ENCODE data around the gene POLA2. TPM values are rescaled to one million over a fixed set of nuclear protein-coding genes. Genes with fewer than 3 reads are reported as not detected.

POLA2 gene
- total RNA-seq, 2 experiments from 2014 or later = 79.8 to 89.5 TPM

- Mint-ChIP-seq H3K9me3 (ENCODE audit: low read depth) (no peaks in the 10 kb centered on the region), H3K4me1 (peaks cover 1% of the 10 kb centered on the region), H3K27me3 (no peaks in the 10 kb centered on the region), H3K36me3 (peaks cover 39% of the 10 kb centered on the region), H3K27ac (no peak overlapping the region), H3K4me3 (no peak overlapping the region)
- no peak for DNase-seq
- no peak for ATAC-seq
- CTCF ChIA-PET = interaction anchor here (3.1 kb wide), 1 partner anchor 20 kb away, joined by 17 read pairs; the partner anchor contains the start of gene CDC42EP2
These were observed 34.0 kb downstream of the POLA2 start for GRCh38 chr11:65295571-65296341.

- no peaks in the 10 kb centered on the region for H3K27me3 Mint-ChIP-seq
- CTCF ChIA-PET = interaction anchor here (0.5 to 3.1 kb wide), 2 partner anchors 18 to 377 kb away, joined by 3 to 17 read pairs; partner anchors contain the start of gene CDC42EP2
- no peak overlapping the region for H3K4me3 Mint-ChIP-seq
- no peaks in the 10 kb centered on the region for H3K4me1 Mint-ChIP-seq
- H3K27ac Mint-ChIP-seq = no peak overlapping the region
- peaks cover 30% of the 10 kb centered on the region for H3K36me3 Mint-ChIP-seq
- DNase-seq (no peak), ATAC-seq (no peak)
- no peaks in the 10 kb centered on the region for H3K9me3 Mint-ChIP-seq (ENCODE audit: low read depth)
These were observed 35.4 kb downstream of the POLA2 start for GRCh38 chr11:65297026-65297672.

GRCh38 chr11:65298131-65298535 lies 36.4 kb downstream of the POLA2 start:
- Mint-ChIP-seq H3K4me3 (no peak overlapping the region), H3K9me3 (ENCODE audit: low read depth) (no peaks in the 10 kb centered on the region), H3K36me3 (peaks cover 27% of the 10 kb centered on the region), H3K4me1 (no peaks in the 10 kb centered on the region), H3K27ac (no peak overlapping the region), H3K27me3 (no peaks in the 10 kb centered on the region)
- ATAC-seq = no peak
- CTCF ChIA-PET = interaction anchor here (1.2 to 1.7 kb wide), 3 partner anchors 17 to 48 kb away, joined by 3 to 5 read pairs (median 3); no protein-coding TSS in a partner anchor
- DNase-seq = no peak

- no peak for ATAC-seq
- peaks cover 25% of the 10 kb centered on the region for H3K36me3 Mint-ChIP-seq
- no peaks in the 10 kb centered on the region for H3K27me3 Mint-ChIP-seq
- no peak for DNase-seq
- CTCF ChIA-PET = interaction anchor here (1.2 to 1.7 kb wide), 4 partner anchors 16 to 49 kb away, joined by 3 to 5 read pairs (median 4); no protein-coding TSS in a partner anchor
- H3K4me1 Mint-ChIP-seq = no peaks in the 10 kb centered on the region
- no peaks in the 10 kb centered on the region for H3K9me3 Mint-ChIP-seq (ENCODE audit: low read depth)
- no peak overlapping the region for H3K4me3 Mint-ChIP-seq
- H3K27ac Mint-ChIP-seq = no peak overlapping the region
These were observed 37.0 kb downstream of the POLA2 start for GRCh38 chr11:65298655-65299179.

GRCh38 chr11:65300621-65301275 lies 39.0 kb downstream of the POLA2 start:
- CTCF ChIA-PET = no interaction called here
- Mint-ChIP-seq H3K4me1 (no peaks in the 10 kb centered on the region), H3K27me3 (no peaks in the 10 kb centered on the region), H3K9me3 (ENCODE audit: low read depth) (no peaks in the 10 kb centered on the region), H3K4me3 (no peak overlapping the region), H3K27ac (no peak overlapping the region), H3K36me3 (peaks cover 21% of the 10 kb centered on the region)
- DNase-seq (no peak), ATAC-seq (no peak)

GRCh38 chr11:65301491-65302329 lies 39.9 kb downstream of the POLA2 start:
- CTCF ChIA-PET = interaction anchor here (2.2 kb wide), 1 partner anchor 14 kb away, joined by 13 read pairs; the partner anchor contains the start of gene CDC42EP2
- DNase-seq (no peak), ATAC-seq (no peak)
- Mint-ChIP-seq H3K27ac (no peak overlapping the region), H3K4me1 (no peaks in the 10 kb centered on the region), H3K27me3 (no peaks in the 10 kb centered on the region), H3K36me3 (peaks cover 15% of the 10 kb centered on the region), H3K4me3 (no peak overlapping the region), H3K9me3 (ENCODE audit: low read depth) (no peaks in the 10 kb centered on the region)

GRCh38 chr11:65303555-65303954 lies 41.8 kb downstream of the POLA2 start:
- ATAC-seq (no peak), DNase-seq (no peak)
- Mint-ChIP-seq H3K9me3 (ENCODE audit: low read depth) (no peaks in the 10 kb centered on the region), H3K4me1 (no peaks in the 10 kb centered on the region), H3K4me3 (no peak overlapping the region), H3K36me3 (peaks cover 10% of the 10 kb centered on the region), H3K27ac (no peak overlapping the region), H3K27me3 (no peaks in the 10 kb centered on the region)
- CTCF ChIA-PET = interaction anchor here (1.5 to 2.2 kb wide), 3 partner anchors 9 to 76 kb away, joined by 4 to 13 read pairs (median 4); partner anchors contain the start of gene CDC42EP2

GRCh38 chr11:65304110-65304509 lies 42.3 kb downstream of the POLA2 start:
- Mint-ChIP-seq H3K27ac (no peak overlapping the region), H3K9me3 (ENCODE audit: low read depth) (no peaks in the 10 kb centered on the region), H3K4me3 (no peak overlapping the region), H3K4me1 (no peaks in the 10 kb centered on the region), H3K27me3 (no peaks in the 10 kb centered on the region), H3K36me3 (peaks cover 10% of the 10 kb centered on the region)
- CTCF ChIA-PET = interaction anchor here (1.0 to 2.6 kb wide), 3 partner anchors 8 to 25 kb away, joined by 3 to 13 read pairs (median 4); no protein-coding TSS in a partner anchor
- ATAC-seq (no peak), DNase-seq (no peak)

- DNase-seq = no peak
- CTCF ChIA-PET = interaction anchor here (1.0 to 2.6 kb wide), 3 partner anchors 8 to 25 kb away, joined by 3 to 13 read pairs (median 4); no protein-coding TSS in a partner anchor
- Mint-ChIP-seq H3K4me1 (no peaks in the 10 kb centered on the region), H3K36me3 (peaks cover 10% of the 10 kb centered on the region), H3K27me3 (no peaks in the 10 kb centered on the region), H3K9me3 (ENCODE audit: low read depth) (no peaks in the 10 kb centered on the region), H3K27ac (no peak overlapping the region), H3K4me3 (no peak overlapping the region)
- no peak for ATAC-seq
These were observed 42.9 kb downstream of the POLA2 start for GRCh38 chr11:65304613-65305012.

- no peaks in the 10 kb centered on the region for H3K4me1 Mint-ChIP-seq
- ATAC-seq = no peak
- H3K27ac Mint-ChIP-seq = no peak overlapping the region
- H3K36me3 Mint-ChIP-seq = peaks cover 7% of the 10 kb centered on the region
- CTCF ChIA-PET = interaction anchor here (2.6 kb wide), 1 partner anchor 10 kb away, joined by 13 read pairs; no protein-coding TSS in a partner anchor
- no peaks in the 10 kb centered on the region for H3K9me3 Mint-ChIP-seq (ENCODE audit: low read depth)
- no peak for DNase-seq
- no peak overlapping the region for H3K4me3 Mint-ChIP-seq
- no peaks in the 10 kb centered on the region for H3K27me3 Mint-ChIP-seq
These were observed 43.9 kb downstream of the POLA2 start for GRCh38 chr11:65305501-65306268.

- no peak overlapping the region for H3K27ac Mint-ChIP-seq
- H3K36me3 Mint-ChIP-seq = peaks cover 7% of the 10 kb centered on the region
- no peaks in the 10 kb centered on the region for H3K27me3 Mint-ChIP-seq
- DNase-seq = no peak
- CTCF ChIA-PET = interaction anchor here (1.5 to 2.4 kb wide), 3 partner anchors 22 to 82 kb away, joined by 3 to 8 read pairs (median 4); no protein-coding TSS in a partner anchor
- H3K9me3 Mint-ChIP-seq (ENCODE audit: low read depth) = no peaks in the 10 kb centered on the region
- no peaks in the 10 kb centered on the region for H3K4me1 Mint-ChIP-seq
- no peak overlapping the region for H3K4me3 Mint-ChIP-seq
- ATAC-seq = no peak
These were observed 45.8 kb downstream of the POLA2 start for GRCh38 chr11:65307298-65308229.

Data from activated CD8-positive, alpha-beta memory T cell treated with anti-CD3 and anti-CD28 coated beads, Interleukin-2, amount 10 ng/mL, durations not matched to agents 7 days and 5 days (primary cell).